WI38 (cell line): Measurements from ENCODE around the gene NEO1.

Experiments used
- H3K4me3 ChIP-seq: 2 replicates; pipeline ENCODE4 v1.5.1; 2011; ENCODE audit warnings: low read depth, mild to moderate bottlenecking, control low read depth, low read length
- CTCF ChIP-seq: IDR thresholded peaks from 2 replicates; pipeline ENCODE4 v1.5.1; 2012; ENCODE audit warnings: low read depth, mild to moderate bottlenecking, control low read depth, low read length

NEO1 gene

GRCh38 chr15:73303636-73304035 lies 251.4 kb downstream of the NEO1 start:
- H3K4me3 ChIP-seq: no peak overlapping the region
- TF ChIP-seq CTCF: no peak

- no peak overlapping the region for H3K4me3 ChIP-seq
- TF ChIP-seq CTCF: peak; percentile 44
Observed at GRCh38 chr15:73305331-73306211, 253.3 kb downstream of the NEO1 start.

GRCh38 chr15:73308305-73308704 lies 256.0 kb downstream of the NEO1 start:
- TF ChIP-seq CTCF: no peak

GRCh38 chr15:73313861-73314260 lies 261.6 kb downstream of the NEO1 start:
- H3K4me3 ChIP-seq: no peak overlapping the region
- TF ChIP-seq CTCF: no peak

More at GRCh38 chr15:73308305-73308704, 256.0 kb downstream of the NEO1 start:
- H3K4me3 ChIP-seq: no peak overlapping the region

GRCh38 chr15:73317651-73318462 lies 265.6 kb downstream of the NEO1 start:
- H3K4me3 ChIP-seq: no peak overlapping the region

GRCh38 chr15:73318463-73319351 lies 266.4 kb downstream of the NEO1 start:
- TF ChIP-seq CTCF: no peak
- no peak overlapping the region for H3K4me3 ChIP-seq

More at GRCh38 chr15:73317651-73318462, 265.6 kb downstream of the NEO1 start:
- no peak for TF ChIP-seq CTCF
